GM19463 (cell line): Measurements from ENCODE around the gene DENND1A.
"Not testable (repeated sequence)": the region's sequence is repeated elsewhere in the genome, so short reads cannot be mapped to it uniquely, and the experiment has no call there.

ENCODE experiments used
- ATAC-seq: cut with Tn5 transposase; IDR thresholded peaks from one replicate; pipeline ENCODE4 v1.9.1; 2021; ENCODE audit warnings: mild to moderate bottlenecking, moderate library complexity; ENCODE audit not compliant: unreplicated experiment

The DENND1A gene

GRCh38 chr9:123929870-123930831 is at the start of gene DENND1A:
TSS of gene DENND1A (minus strand) at chr9:123930126. CDS start at chr9:123929905, 221 bp downstream.
- peak; percentile 71 for ATAC-seq

GRCh38 chr9:123978981-123979380 is 49.1 kb upstream of the DENND1A start:
- ATAC-seq = no peak

- not testable (repeated sequence) for ATAC-seq
Observed at GRCh38 chr9:123976579-123976978, 46.7 kb upstream of the DENND1A start.

GRCh38 chr9:123975871-123976270 is 45.9 kb upstream of the DENND1A start:
- no peak for ATAC-seq

- ATAC-seq = no peak
Observed at GRCh38 chr9:123974471-123974870, 44.5 kb upstream of the DENND1A start.

- ATAC-seq = no peak
Observed at GRCh38 chr9:123973590-123974223, 43.8 kb upstream of the DENND1A start.

- no peak for ATAC-seq
Observed at GRCh38 chr9:123972618-123973017, 42.7 kb upstream of the DENND1A start.

- no peak for ATAC-seq
Observed at GRCh38 chr9:123967323-123967722, 37.4 kb upstream of the DENND1A start.

GRCh38 chr9:123965801-123966686 is 36.1 kb upstream of the DENND1A start:
- no peak for ATAC-seq

- ATAC-seq = no peak
Observed at GRCh38 chr9:123964761-123965160, 34.8 kb upstream of the DENND1A start.

GRCh38 chr9:123960965-123961364 is 31.0 kb upstream of the DENND1A start:
- no peak for ATAC-seq

GRCh38 chr9:123960366-123960765 is 30.4 kb upstream of the DENND1A start:
- ATAC-seq = no peak

- ATAC-seq = no peak
Observed at GRCh38 chr9:123959787-123960186, 29.9 kb upstream of the DENND1A start.

- ATAC-seq = no peak
Observed at GRCh38 chr9:123957731-123958130, 27.8 kb upstream of the DENND1A start.

GRCh38 chr9:123957168-123957721 is 27.3 kb upstream of the DENND1A start:
- ATAC-seq = no peak

GRCh38 chr9:123955637-123956036 is 25.7 kb upstream of the DENND1A start:
- no peak for ATAC-seq

GRCh38 chr9:123954518-123955280 is 24.8 kb upstream of the DENND1A start:
- ATAC-seq = no peak

GRCh38 chr9:123952641-123953495 is 22.9 kb upstream of the DENND1A start:
- no peak for ATAC-seq

GRCh38 chr9:123948286-123948685 is 18.4 kb upstream of the DENND1A start:
- no peak for ATAC-seq
